Brain microvascular endothelial cell (primary cell): ENCODE results near the gene EEFSEC.

ENCODE experiments used
- DNase-seq: peaks from one replicate; pipeline ENCODE4 v3.0.0-alpha.2; 2020
- H3K27ac ChIP-seq: fragments of 250-450 bp; sonication (Bioruptor Pico); 2 replicates; pipeline ENCODE4 v1.5.1; 2020; ENCODE audit warnings: mild to moderate bottlenecking, moderate library complexity
- H3K27me3 ChIP-seq: fragments of 250-450 bp; sonication (Bioruptor Pico); replicated peaks from 2 replicates; pipeline ENCODE4 v1.5.1; 2020; ENCODE audit warnings: mild to moderate bottlenecking
- H3K36me3 ChIP-seq: fragments of 250-450 bp; sonication (Bioruptor Pico); replicated peaks from 2 replicates; pipeline ENCODE4 v1.5.1; 2020; ENCODE audit warnings: mild to moderate bottlenecking
- H3K4me3 ChIP-seq: 2 replicates; pipeline ENCODE4 v1.5.1; 2011; ENCODE audit warnings: low read depth, mild to moderate bottlenecking, control low read depth, low read length, moderate library complexity
- in situ Hi-C: cut with HindIII; loops from 2 replicates; pipeline ENCODE4 v1.10.0; 2017; ENCODE audit warnings: low sequenced_read_pairs, low pct_ligation_motif_present
- TF ChIP-seq, protein P1 (sequence below): IDR thresholded peaks from 2 replicates; pipeline ENCODE4 v1.5.1; 2011; ENCODE audit warnings: low read depth, mild to moderate bottlenecking, moderate library complexity, low read length, control low read depth, inconsistent platforms; ENCODE audit errors: missing control alignments

Gene EEFSEC

DNA sequence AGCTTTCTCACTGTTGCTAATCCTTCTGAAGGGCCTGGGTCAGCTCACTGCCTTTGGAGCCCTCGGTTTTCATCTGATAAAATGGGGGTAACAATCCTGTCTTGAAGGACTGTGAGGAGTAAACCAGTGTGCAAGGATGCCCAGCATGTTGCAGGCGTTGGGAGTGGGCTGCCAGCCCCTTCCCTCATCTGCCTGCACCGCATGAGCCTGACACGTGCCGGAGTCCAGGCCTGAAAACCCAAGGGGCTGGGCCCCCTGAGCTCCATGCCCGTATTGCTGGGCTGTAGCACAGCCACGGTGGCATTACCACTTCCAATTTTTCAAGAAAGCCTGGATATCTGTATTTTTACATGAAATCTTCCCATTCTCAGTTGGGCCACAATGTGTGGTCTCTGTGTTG, 215.3 kb downstream of the EEFSEC start:
- TF ChIP-seq, protein P1, sequence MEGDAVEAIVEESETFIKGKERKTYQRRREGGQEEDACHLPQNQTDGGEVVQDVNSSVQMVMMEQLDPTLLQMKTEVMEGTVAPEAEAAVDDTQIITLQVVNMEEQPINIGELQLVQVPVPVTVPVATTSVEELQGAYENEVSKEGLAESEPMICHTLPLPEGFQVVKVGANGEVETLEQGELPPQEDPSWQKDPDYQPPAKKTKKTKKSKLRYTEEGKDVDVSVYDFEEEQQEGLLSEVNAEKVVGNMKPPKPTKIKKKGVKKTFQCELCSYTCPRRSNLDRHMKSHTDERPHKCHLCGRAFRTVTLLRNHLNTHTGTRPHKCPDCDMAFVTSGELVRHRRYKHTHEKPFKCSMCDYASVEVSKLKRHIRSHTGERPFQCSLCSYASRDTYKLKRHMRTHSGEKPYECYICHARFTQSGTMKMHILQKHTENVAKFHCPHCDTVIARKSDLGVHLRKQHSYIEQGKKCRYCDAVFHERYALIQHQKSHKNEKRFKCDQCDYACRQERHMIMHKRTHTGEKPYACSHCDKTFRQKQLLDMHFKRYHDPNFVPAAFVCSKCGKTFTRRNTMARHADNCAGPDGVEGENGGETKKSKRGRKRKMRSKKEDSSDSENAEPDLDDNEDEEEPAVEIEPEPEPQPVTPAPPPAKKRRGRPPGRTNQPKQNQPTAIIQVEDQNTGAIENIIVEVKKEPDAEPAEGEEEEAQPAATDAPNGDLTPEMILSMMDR = no peak
- no peak for DNase-seq
- no peaks in the 10 kb centered on the region for H3K27me3 ChIP-seq
- H3K27ac ChIP-seq = no peak overlapping the region
- H3K36me3 ChIP-seq = no peaks in the 10 kb centered on the region
- no peak overlapping the region for H3K4me3 ChIP-seq
- in situ Hi-C loops = no loop called here

- TF ChIP-seq, protein P1 = no peak
- no peaks in the 10 kb centered on the region for H3K36me3 ChIP-seq
- no peak overlapping the region for H3K27ac ChIP-seq
- H3K4me3 ChIP-seq = no peak overlapping the region
- in situ Hi-C loops = no loop called here
- no peaks in the 10 kb centered on the region for H3K27me3 ChIP-seq
- no peak for DNase-seq
Measured at GRCh38 chr3:128369121-128369703, 215.9 kb downstream of the EEFSEC start.

- Histone ChIP-seq H3K36me3 (no peaks in the 10 kb centered on the region), H3K27ac (no peak overlapping the region), H3K27me3 (no peaks in the 10 kb centered on the region), H3K4me3 (no peak overlapping the region)
- DNase-seq = no peak
- TF ChIP-seq, protein P1 = peak; percentile 32
- in situ Hi-C loops = no loop called here
Measured at GRCh38 chr3:128369881-128370642, 216.8 kb downstream of the EEFSEC start.

GRCh38 chr3:128372281-128372680, 219.0 kb downstream of the EEFSEC start:
- Histone ChIP-seq H3K27ac (no peak overlapping the region), H3K27me3 (no peaks in the 10 kb centered on the region), H3K4me3 (no peak overlapping the region), H3K36me3 (no peaks in the 10 kb centered on the region)
- DNase-seq = no peak
- in situ Hi-C loops = no loop called here
- TF ChIP-seq, protein P1 = no peak

DNA sequence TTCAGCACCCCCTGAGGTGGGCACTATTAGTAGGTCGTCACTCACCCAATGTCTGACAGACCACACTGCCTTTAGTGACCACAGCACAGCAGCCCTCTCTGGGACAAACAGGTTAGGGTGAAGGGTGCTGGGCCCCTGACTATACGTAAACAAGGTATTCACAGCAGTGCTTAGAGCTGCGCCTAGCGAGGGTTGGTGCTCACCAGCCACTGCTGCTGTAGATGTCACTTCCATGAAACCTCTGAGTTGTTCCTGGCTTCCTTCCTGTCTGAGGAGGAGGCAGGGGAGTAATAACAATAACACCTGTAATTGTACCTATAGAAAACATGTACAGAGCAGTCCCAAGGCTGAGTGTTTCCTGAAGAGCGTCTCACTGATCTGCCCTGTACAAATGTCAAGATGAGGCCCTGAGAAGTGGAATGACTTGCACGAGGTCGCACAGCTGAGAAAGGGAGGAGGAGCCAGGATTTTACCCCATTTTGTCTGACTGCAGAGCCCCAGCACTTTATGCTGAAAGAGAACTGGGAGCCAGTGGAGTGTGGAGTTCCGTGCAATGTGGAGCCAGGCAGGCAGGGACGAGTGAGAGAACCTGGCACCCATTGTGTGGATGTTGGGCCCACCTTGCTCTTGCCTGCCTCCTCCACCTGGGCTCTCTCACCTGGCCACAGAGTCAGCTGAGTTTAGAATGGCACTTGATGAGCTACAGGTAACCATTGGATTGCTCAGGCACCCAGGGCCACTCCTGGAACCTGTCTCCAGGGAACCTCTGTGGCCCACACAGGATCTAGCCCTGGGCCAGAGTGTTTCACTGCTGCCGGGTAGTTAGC, 219.6 kb downstream of the EEFSEC start:
- TF ChIP-seq, protein P1 = no peak
- Histone ChIP-seq H3K27me3 (no peaks in the 10 kb centered on the region), H3K27ac (no peak overlapping the region), H3K36me3 (no peaks in the 10 kb centered on the region), H3K4me3 (no peak overlapping the region)
- in situ Hi-C loops = no loop called here
- DNase-seq = no peak
